SU-DHL-6 (cell line): ENCODE data around the gene HAAO.
"Not testable (repeated sequence)": the region's sequence is repeated elsewhere in the genome, so short reads cannot be mapped to it uniquely, and the experiment has no call there.

Experiments
- CTCF ChIP-seq: fragments of 200-600 bp; sonication (generic); IDR thresholded peaks from one replicate; pipeline ENCODE4 v1.5.1; 2017; ENCODE audit warnings: antibody characterized with exemption, mild to moderate bottlenecking, low read length, moderate library complexity; ENCODE audit not compliant: insufficient read depth, poor library complexity, severe bottlenecking
- EZH2phosphoT487 ChIP-seq: fragments of 200-600 bp; sonication (generic), shearing (Covaris generic); conservative IDR thresholded peaks from 2 replicates; pipeline ENCODE4 v1.6.1; 2018; ENCODE audit warnings: mild to moderate bottlenecking, antibody characterized with exemption, low read length, moderate library complexity, mixed read lengths

DNA sequence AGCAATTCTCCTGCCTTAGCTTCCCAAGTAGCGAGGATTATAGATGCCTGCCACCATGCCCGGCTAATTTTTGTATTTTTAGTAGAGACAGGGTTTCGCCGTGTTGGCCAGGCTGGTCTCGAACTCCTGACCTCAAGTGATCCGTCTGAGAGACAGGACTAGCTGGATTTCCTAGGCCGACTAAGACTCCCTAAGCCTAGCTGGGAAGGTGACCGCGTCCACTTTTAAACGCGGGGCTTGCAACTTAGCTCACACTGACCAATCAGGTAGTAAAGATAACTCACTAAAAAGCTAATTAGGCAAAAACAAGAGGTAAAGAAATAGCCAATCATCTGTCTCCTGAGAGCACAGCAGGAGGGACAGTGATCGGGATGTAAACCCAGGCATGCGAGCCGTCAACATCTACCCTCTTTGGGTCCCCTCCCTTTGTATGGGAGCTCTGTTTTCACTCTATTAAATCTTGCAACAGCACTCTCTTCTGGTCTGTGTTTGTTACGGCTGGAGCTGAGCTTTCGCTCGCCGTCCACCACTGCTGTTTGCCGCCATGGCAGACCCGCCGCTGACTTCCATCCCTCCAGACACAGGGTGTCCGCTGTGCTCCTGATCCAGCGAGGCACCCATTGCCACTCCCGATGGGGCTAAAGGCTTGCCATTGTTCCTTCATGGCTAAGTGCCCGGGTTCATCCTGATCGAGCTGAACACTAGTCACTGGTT, 39.3 kb upstream of the HAAO start:
- not testable (repeated sequence) for TF ChIP-seq EZH2phosphoT487, CTCF
